Esophagus muscularis mucosa (tissue), 3 donors: Measurements from ENCODE around the gene WWTR1.

ENCODE experiments used
- POLR2AphosphoS5 ChIP-seq, 2 donors: sonication (generic); formaldehyde crosslinking; IDR thresholded peaks; one replicate each; pipeline ENCODE4 v1.6.1; 2017; ENCODE audit warnings: antibody characterized with exemption in 2 of 2
- TF ChIP-seq, protein P1 (sequence below), 3 experiments: fragments of 200-600 bp in 2 of 3; fragments of 450-650 bp in 1 of 3; sonication (generic) in 2 of 3; IDR thresholded peaks; one replicate each; pipeline ENCODE4 v1.5.1; 2017 to 2019; ENCODE audit warnings: antibody characterized with exemption in 3 of 3, mild to moderate bottlenecking in 2 of 3, moderate library complexity in 1 of 3

DNA sequence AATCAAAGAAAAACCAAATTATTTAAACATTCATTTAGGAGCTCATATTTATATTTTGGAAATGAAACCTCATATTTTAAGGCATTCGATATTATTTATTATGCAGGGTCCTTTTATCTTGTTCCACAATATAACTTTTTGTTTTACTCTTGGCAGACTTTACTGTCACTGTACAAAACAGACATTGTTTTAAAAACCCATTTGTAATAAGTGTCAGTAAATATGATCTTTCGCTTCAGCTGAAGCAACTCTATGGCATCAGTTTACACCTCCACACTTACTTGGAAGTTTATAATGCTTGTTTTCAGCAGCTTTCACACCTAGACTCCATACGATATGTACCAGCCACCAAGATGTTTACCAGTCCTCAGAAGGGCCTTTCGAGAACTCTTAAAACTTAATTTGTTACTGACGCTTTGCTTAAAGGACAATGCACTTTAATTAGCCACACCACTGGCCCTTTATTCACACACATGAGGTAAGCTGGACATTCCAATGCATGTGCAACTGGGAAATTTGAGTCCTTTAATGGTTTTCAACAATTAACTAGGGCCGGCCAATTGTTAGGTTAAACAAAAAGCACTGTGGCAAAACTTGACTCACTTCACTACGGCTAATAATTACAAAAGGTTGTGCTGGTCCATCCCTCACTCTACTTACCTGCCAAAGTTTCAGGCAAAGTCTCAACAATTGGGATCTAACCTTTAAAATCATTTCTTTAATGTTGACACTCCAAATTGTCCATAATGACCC, 16.7 kb downstream of the WWTR1 start:
- TF ChIP-seq, protein P1, sequence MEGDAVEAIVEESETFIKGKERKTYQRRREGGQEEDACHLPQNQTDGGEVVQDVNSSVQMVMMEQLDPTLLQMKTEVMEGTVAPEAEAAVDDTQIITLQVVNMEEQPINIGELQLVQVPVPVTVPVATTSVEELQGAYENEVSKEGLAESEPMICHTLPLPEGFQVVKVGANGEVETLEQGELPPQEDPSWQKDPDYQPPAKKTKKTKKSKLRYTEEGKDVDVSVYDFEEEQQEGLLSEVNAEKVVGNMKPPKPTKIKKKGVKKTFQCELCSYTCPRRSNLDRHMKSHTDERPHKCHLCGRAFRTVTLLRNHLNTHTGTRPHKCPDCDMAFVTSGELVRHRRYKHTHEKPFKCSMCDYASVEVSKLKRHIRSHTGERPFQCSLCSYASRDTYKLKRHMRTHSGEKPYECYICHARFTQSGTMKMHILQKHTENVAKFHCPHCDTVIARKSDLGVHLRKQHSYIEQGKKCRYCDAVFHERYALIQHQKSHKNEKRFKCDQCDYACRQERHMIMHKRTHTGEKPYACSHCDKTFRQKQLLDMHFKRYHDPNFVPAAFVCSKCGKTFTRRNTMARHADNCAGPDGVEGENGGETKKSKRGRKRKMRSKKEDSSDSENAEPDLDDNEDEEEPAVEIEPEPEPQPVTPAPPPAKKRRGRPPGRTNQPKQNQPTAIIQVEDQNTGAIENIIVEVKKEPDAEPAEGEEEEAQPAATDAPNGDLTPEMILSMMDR (IDR thresholded peaks at IDR 0.05), result no peak
- no peak for TF ChIP-seq POLR2AphosphoS5 (IDR thresholded peaks at IDR 0.05)
